ENCODE results near the gene MSX1.

Gene MSX1

DNA sequence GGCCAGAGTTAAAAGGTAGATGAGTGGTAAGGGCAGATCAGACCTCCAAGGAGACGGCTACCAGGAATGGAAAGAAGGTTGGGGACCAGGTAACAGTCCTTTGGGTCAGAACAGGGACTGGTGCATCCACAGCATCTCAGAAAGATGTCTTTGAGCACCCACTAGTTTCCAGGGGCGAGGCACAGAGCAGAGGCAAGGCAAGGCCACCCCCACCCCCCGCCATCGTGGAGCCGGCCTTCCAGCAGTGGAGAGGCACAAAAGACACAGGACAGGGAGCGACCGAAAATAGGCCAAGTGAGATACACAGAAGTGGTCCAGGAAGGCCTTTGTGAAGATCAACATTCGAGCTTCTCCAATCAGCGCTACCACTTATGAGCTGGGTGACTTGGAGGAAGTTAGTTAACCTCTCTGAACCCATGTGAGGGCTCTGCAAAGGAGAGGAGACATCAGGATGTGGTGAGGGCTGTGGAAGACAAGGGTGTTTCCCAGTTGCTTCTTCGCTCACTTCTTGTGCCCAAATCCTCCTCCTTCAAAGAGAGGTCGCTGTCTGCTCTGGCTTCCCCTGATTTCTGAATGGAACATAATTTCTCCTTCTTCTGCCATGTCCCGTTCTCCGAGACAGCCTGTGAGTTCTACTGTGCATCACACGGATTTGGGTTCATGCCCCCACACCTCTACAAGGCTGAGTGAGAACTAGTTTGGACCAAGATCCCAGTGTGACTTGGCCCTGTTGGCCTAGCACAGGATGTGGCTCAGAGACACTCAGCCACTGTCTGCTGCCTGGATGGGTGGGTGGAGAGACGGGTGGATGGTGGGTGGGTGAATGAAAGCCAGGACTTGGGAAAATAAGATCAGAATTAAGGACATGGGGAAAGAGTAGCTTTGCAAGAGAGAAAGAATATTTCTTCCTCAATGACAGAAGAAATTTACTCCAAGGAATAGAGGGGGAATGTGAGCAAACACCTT, 16.7 kb upstream of the MSX1 start:
- no peak for DNase-seq

DNA sequence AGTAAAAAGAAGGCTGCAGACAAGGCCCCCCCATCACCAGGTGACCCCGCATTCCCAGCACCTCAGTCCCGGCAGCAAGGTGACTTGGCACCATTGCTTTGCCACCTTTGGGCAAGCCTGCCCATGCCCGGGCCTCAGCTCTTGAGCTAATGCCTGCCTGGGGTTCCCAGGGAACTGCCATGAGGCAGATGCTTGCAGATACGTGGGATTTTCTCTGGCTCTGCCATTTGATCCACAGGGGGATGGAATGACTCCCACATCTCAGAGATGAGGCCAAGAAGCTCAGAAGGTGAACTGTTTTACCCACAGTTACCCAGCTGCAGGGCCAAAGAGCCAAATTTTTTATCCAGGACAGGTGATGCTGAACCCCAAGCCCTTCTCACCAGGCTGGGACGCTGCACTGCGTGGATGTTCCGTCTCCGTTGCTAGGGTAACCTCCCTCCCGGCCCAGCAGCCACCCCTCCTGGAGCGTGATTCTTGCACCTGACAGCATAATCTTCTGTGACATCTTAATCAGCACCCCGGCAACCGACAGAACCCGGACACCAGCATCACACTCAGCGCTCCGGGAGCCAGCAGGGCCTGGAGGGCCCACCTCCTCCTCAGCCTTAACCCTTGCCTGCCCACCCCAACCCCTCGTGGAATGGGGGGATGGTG, 15.7 kb upstream of the MSX1 start:
- no peak for DNase-seq

DNA sequence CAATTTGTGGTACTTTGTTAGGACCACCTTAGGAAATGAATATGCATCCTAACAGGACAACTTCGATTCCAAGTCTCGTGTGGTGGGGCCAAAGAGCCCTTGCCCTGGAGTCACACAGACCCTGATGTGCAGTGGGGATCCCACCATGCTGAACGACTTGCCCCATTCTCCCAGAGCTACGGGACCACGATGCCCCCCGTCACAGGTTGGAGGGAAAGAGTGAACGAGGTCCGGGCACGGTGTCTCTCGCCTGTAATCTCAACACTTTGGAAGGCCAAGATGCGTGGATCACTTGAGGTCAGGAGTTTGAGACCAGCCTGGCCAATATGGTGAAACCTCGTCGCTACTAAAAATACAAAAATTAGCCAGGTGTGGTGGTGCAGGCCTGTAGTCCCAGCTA, 14.4 kb upstream of the MSX1 start:
- DNase-seq, result no peak

DNA sequence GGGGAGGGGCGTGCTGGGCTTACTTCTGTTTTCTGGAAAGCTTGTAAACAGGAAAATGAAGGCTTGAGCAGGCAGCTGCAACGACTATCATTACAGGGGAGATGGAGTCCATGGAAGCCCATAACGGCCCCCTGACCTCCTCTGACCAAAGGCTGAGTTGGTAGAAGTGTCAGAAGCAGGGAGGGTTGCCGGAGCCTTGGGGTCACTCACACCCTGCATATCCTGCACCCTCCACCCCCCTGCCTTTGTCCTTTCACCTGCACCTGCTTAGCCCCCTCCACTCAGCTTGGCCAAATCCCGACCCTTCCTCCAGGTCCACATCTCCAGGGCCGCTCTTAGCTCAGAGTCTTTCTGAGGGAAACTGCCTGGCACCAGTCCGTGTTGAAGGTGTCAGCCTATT, 12.5 kb upstream of the MSX1 start:
- DNase-seq, result no peak

DNA sequence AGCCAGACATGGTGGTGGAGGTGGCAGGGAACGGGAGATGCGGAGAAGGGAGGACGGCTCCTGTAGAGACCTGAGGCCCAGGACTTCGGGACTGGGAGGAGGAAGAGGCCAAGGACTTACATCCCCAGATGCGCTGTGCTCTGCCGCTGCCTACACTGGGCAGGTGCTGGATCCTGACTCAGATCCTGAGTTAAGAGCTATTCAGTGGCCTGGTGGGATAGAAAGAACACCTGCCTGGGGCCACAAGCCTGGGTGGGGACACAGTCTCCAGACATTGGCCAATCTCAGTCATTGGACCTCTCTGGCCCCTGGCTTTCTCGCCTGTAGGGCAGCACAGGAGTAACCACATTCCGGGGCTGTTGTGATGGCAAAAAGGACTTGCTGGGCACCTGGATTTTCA, 10.9 kb upstream of the MSX1 start:
- no peak for DNase-seq

DNA sequence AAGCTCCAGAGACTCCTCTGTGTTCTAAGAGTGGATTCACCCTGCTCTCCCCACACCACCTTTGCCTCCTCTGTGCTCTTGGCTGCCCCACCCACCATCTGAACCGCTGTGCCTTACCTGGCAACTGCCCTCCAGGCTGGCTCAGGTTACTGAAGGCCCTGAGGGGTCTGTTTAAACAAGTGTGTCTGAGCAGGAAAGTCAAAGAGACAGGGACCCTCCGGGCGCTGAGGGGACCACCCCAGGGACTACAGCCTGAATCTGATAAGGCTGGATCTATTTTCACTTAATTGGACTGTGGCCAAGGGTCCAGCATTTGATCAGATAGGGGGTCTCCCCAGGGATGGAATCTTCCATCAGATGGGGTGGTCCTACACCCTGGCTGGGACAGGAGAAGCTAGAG, 10.4 kb upstream of the MSX1 start:
- no peak for DNase-seq

DNA sequence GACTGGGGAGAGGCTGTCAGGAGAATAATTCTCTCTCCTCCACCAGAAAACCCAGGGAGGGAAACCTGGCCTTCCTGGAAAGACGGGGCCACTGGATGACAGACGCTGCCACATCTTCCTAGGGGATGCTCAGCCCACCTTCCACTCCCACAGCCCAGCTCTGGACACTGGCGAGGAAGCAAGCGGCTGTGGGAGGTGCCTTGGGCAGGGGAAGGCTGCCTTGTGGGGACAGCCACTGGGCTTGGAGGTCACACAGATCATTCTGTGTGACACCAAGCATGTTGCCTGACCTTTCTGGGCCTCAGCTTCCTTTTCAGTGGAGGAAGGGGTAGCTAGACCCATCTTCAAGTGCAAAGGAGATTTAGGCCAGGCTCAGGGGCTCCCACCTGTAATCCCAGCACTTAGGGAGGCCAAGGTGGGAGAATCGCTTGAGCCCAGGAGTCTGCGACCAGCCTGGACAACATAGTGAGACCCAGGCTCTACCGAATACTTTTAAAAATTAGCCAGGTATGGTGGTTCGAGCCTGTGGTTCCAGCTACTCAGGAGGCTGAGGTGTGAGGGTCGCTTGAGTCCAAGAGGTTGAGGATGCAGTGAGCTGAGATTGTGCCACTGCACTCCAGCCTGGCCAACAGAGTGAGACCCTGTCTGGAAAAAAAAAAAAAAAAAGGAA, 9.8 kb upstream of the MSX1 start:
- no peak for DNase-seq

DNA sequence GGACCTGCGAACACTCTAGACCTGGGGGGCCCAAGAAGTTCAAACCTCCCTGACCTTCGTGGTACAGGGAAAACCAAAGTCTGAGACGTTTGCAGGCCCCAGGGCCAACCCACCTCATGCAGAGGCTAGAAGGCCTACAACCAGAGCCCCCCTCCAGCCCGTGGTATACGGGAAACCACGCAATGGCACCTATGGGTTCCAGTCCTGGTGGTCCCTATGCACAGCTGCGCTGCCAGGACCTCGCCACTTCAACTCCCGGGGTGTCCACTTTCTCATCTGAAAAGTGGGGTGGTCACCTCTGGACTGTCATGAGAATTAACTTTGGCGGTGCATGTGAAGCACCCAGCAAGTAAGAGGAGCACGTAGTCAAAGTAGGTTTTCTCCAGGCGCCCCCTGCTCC, 8.4 kb upstream of the MSX1 start:
- no peak for DNase-seq

DNA sequence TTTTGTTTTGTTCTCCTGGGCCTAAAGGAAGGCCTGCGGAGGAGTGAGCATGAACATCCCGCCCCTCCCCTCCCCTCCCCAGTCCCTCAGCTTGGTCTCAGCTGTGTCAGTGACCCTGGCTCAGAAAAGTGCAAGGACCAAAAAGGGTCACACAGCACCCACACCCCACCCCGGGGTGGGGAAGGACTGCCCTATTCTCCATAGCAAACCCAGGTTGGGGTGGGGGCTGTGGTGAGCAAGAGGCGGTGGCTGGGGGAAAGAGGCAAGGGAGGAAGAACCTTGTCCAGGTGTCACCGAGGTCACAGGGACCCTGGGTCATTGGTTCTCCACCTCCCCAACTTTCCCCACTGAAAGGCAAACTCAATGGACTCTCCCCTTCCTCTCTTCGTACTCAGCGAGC, 7.6 kb upstream of the MSX1 start:
- DNase-seq, result no peak

DNA sequence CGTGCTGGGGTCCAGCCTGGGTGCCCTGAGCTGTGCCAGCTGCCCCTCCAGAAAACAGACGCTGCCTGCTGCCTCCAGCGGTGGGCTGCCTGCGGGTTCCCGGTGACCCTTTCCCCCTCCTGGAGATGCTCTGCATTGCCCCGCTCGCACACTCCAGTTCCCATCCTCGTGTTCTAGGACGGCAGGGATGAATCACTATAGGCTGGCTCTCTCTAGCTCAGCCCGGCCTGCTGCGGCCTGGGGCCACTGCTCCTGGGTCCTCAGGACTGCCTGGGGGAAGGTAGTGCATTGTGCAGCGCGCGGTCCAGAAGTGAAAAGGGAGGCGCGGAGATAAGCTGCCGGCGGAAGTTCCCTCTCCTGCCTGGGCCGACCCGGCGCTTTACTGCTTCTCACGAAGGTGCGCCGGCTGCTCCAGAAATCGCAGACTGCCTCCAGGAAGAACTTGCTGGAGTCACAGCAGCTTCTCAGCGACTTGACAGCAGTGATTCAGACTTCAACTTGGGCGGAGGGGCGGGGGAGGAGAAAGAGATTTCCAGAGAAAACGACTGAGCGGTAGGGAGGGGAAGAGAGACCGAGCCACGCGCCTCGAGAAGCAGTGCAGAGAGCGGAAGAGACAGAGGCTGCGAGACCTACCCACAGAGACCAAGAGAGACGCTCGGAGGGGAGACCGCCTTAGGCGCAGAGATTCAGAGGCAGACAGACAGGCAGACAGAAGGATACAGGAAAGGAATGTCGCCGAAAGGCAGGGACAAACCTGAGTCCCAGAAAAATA, 6.7 kb upstream of the MSX1 start:
- DNase-seq, result no peak

DNA sequence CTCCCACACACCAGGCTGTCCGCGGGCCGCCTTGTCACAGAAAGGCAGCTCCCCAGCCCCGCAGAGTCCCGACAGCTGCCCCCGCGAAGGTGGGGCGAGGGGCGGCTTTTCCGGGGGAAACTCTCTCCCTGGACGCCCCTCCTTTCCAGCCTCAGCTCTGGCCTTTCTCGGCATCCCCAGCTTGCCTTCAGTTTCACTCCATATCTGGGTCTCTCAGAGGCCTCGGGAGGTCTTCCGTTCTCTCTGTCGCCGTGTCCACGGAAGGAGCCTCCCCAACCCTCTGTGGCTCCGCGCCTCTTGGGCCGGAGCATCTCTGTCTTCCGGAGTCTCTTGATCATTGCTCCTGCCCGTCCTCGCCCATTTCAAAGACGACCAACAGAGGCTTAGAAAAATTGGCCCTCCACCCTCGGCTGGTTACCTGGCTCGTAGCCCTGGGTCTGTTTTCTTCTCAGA, 6.1 kb upstream of the MSX1 start:
- no peak for DNase-seq

DNA sequence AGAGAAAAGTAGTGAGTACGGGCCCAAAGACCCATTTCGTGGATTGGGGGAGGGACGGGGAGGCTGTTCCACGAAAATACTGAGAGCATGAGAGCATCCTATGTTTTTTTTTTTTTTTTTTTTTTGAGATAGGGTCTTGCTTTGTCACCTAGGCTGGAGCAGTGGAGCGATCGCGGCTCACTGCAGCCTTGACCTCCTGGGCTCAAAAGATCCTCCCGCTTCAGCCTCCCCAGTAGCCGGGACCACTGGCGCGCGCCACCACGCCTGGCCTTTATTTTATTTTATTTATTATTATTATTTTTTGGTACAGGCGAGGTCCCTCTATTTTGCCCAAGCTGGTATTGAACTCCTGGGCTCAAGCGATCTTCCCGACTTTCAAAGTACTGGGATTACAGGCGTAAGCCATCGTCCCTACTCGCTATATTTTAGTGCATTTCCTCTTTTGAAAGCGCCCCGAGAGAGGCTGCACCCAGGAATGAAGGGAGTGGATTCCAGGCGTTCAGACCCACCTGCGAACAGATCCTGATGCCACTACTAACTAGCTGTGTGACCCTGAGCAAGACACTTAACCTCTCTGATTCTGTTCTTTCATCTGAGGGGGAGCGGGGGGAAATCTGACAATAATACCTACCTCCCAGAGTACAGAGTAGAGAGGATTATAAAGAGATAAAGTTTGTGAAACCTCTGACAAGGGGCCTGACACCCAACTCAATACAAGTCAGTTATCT, 5.4 kb upstream of the MSX1 start:
- no peak for DNase-seq

DNA sequence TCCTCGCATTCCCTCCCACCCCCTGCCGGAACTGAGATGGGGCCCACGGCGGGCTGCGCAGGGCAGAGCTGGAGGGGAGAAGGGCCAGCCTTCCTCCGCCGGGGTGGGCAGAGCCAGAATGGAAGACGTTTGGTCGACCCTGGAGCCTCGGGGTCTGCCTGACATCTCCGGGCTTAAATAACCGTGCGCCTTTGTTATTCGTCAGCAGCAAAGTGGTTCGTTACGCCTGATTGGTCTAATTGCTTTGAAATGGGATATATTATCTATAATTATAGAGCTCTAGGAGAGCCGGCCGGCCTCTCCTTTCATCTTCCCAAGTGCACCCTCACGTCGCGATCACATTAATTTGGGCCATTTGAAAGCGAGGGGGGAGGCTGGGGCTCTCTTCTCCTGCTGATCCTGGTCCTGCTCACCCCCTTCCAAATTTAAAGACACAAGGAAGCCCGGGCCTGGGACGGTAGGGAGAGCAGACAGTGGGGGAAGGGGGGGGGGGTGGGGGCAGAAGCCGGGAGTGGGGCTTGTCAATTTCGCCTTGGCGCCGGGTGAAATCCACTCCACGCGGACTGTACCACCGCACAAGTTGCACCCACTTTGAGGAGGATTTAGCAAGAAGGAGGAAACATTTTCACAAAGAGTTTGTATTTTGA, 4.7 kb upstream of the MSX1 start:
- no peak for DNase-seq

DNA sequence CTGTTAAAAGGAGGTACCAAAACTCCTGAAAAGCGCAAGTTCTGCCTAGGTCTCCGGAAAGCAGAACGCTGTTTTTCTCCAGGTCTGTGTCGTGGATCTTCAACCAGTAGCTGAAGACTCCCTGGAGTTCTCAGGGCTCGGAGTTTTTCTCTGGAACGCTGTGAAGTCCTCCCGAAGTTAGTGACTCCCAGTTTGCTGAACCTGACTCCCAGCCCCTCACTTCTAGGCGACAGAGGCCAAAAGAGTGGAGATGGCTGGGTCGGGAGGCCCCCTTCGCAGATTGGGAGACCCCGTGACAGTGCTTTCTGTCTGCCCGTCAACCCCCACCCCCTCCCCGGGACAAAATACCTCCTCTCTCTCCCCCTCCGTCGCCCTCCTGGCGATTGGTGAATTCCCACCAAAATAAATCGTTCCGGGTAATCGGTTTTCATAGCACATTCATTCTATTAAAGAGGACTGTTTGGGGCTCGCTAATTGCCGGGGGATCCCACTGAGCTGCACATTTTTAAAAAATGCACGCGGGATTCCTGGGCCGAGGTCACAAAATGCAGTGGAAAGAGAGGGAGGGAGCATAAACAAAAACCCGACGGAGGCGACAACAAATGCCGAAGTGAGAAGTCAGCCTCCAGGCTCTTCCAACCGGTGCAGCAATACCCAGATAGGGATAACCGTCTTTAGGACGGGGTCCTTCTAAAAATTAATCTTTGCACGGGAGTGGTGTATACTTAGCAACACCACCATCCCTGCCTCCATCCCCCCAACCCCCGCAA, 4.0 kb upstream of the MSX1 start:
- DNase-seq, result no peak

DNA sequence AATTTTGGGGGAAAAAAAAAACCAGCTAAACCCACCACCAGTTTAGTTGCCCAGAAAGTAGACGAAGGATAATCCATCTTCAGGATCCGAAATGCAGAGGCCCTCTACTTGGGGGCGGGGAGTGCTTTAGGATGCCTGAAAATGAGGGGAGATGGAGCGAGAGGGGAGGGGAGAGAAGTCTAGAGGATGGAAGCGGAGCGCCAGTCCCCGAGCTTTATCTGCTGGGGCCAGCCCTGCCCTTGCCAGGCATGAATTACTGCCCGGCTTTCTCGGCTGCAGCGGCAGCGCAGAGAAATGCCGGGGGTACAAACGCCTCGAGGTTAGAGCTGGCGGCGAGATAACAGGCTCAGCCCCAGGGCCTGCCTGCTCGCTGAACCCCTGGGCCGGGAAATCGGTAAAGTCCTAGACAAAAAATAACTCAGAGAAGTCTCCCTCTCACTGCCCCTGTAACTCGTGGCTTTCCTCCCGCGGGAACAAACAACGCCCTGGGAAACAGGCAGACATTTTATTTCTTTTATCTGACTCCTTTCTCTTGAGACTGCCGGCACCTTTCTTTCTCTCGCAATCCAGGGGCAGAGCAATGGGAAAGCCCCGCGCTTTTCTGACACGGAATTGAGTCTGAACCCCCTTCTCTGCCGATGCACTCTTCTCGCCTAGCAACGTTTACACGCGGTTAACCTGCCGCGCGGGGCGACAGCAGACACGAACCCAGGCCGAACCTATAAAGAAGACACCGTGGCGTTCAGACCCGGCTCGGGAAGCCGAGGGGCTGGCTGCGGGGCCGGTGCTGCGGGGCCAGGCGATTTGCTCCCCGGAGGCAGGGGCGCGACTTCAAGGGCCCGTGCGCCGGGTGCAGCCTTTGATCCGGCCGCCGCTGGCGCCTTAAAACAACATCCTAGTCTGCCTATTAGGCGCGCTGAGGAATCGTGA, 3.1 kb upstream of the MSX1 start:
- no peak for DNase-seq

DNA sequence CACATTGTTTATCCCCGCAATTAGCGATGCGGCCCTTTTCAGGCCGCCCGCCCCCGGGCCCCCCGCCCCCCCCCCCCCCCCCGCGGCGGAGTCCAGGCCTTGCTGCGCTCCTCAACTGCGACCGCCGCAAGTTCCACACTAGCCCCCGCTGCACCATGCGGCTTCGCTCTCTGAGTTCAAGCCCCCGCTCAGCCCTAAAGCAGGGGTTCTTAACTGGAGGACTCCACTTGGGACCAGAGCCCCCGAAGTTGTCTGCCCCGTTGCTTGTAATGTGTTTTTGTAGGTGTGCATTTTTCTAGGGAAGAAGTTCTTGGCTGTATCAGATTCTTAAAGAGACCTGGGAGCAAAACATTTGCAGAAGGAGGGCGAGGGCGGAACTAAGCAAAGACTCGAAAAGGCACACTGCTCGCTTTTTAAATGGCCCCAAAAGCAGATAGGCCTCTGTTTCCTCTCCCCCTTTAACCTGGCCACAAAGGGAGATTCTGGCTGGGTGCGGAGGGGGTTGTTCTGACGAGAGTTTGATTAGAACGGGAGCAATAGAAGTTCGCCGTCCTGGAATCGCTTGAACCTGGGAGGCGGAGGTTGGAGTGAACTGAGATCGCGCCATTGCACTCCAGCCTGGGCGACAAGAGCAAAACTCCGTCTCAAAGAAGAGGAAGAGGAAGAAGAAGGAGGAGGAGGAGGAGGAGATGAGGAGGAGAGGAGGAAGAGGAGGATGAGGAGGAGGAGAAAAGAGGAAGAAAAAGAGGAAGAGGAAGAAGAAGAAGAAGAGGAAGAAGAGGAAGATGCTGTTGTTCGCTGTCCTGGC, 2.3 kb upstream of the MSX1 start:
- DNase-seq, result no peak

DNA sequence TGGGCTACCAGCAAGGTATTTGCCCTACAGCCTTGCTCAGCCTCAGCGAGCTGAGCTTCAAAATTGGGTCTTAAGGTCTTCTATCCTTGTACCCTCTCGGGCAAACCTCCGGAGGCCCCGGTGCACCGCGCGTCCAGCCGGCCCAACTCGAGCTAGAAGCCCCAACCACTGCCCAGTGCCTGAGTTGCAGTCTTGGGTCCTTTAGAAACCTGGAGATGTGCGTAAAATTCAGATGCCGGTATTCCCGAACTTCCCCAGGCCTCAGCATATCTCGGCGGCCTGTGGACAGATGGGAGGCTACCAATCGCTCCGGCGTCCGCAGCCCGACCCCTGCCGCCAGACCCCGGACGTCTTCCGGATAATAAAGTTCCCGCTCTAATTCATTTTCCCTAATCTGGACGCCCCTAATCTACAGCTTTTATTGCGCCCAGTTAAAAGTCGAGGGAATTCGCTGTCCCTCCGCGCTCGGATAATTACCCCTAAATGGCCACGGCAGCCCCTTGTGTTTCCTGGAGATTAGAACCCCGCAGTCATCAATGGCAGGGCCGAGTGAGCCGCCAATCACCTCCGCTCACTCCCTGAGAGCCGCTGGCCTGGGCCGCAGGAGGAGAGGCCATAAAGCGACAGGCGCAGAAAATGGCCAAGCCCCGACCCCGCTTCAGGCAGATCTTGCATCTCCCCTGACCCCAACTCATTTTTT, 1.5 kb upstream of the MSX1 start:
- DNase-seq, result no peak

All from GF-D8 (cell line).